Fibroblast of villous mesenchyme (primary cell): ENCODE measurements around the gene ASS1. TPM values are rescaled to one million over a fixed set of nuclear protein-coding genes. Genes with fewer than 3 reads are reported as not detected.
"Not testable (repeated sequence)": the region's sequence is repeated elsewhere in the genome, so short reads cannot be mapped to it uniquely, and the experiment has no call there.

Experiments used
- DNase-seq: peaks from one replicate; pipeline ENCODE4 v3.0.0-alpha.2; 2010; ENCODE audit warnings: low read depth
- H3K4me3 ChIP-seq: 2 replicates; pipeline ENCODE4 v1.5.1; 2011; ENCODE audit warnings: low read depth, mild to moderate bottlenecking, low read length
- total RNA-seq: library from RNA; depleted of rRNA; stranded (reverse); fragments of >200 nt; gene quantifications from 2 replicates; pipeline ENCODE4 v1.2.3, GENCODE V29; 2012
- TF ChIP-seq, protein P1 (sequence below): IDR thresholded peaks from 2 replicates; pipeline ENCODE4 v1.5.1; 2012; ENCODE audit warnings: low read depth, mild to moderate bottlenecking, low read length; ENCODE audit not compliant: insufficient read depth

Gene ASS1
- total RNA-seq, 1 donor: 230 TPM

DNA sequence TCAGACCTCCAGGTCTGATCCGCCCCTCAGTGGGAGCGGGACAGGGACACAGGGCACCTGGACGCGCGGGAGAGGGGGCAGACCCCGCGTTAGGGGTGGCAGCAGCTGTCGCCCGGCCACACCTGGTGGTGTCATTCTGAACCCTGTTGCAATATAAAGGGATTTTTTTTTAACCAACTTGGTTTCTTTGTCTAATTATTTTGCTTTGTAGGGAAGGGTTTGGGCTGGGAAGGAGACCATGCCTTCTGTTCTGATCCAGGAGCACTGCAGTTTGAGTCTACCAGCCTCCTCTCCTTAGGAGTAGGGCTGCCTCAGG is 10.9 kb upstream of the ASS1 start:
- DNase-seq: no peak
- TF ChIP-seq, protein P1, sequence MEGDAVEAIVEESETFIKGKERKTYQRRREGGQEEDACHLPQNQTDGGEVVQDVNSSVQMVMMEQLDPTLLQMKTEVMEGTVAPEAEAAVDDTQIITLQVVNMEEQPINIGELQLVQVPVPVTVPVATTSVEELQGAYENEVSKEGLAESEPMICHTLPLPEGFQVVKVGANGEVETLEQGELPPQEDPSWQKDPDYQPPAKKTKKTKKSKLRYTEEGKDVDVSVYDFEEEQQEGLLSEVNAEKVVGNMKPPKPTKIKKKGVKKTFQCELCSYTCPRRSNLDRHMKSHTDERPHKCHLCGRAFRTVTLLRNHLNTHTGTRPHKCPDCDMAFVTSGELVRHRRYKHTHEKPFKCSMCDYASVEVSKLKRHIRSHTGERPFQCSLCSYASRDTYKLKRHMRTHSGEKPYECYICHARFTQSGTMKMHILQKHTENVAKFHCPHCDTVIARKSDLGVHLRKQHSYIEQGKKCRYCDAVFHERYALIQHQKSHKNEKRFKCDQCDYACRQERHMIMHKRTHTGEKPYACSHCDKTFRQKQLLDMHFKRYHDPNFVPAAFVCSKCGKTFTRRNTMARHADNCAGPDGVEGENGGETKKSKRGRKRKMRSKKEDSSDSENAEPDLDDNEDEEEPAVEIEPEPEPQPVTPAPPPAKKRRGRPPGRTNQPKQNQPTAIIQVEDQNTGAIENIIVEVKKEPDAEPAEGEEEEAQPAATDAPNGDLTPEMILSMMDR: no peak
- H3K4me3 ChIP-seq: no peak overlapping the region

DNA sequence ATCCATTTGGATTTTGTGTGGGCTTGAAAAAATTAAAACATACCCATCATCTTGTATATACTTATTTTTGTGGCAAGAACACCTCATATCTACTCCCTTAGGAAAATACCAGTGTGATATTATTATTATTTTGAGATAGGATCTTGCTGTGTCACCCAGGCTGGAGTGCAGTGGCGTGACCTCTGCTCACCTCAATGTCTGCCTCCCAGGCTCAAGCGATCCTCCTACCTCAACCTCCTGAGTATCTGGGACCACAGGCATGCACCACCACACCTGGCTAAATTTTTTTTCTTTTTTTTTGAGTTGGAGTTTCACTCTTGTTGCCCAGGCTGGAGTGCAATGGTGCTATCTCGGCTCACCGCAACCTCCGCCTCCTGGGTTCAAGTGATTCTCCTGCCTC is 10.1 kb upstream of the ASS1 start:
- not testable (repeated sequence) for H3K4me3 ChIP-seq, DNase-seq

DNA sequence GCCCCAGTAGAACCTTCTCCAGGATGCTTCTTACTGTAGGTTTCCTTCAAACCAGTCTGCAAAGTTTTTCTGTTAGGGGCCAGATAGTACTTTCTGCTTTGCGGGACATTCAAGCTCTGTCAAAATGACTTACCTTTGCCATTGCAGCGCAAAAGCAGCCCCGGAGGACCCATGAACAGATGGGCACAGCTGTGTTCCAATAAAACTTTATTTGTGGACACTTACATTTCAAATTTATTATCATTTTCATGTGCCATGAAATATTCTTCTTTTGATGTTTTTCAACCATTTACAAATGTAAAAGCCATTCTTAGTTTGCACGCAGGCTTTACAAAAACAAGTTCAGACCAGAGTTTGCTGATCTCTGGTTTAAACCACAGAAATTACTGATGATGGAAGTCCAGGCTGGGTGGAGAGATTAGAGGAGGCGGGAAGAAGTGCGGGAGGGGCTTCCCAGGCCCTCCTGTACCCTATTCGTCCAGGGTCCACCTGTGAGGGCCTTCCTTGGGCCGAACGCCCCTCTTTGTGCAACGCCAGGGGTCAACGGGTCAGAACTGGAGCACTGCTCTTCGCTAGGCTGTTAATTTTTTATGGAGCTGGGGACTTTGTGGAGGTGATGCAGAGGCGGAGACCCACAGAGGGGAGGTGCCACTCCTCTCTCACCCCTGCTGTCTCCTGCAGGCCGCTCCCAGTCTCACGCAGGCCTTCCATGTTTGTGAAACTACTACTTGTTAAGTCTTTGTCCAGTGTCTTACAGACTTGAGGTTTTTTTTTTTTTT is 7.6 kb upstream of the ASS1 start:
- H3K4me3 ChIP-seq: no peak overlapping the region
- TF ChIP-seq, protein P1: no peak
- no peak for DNase-seq

DNA sequence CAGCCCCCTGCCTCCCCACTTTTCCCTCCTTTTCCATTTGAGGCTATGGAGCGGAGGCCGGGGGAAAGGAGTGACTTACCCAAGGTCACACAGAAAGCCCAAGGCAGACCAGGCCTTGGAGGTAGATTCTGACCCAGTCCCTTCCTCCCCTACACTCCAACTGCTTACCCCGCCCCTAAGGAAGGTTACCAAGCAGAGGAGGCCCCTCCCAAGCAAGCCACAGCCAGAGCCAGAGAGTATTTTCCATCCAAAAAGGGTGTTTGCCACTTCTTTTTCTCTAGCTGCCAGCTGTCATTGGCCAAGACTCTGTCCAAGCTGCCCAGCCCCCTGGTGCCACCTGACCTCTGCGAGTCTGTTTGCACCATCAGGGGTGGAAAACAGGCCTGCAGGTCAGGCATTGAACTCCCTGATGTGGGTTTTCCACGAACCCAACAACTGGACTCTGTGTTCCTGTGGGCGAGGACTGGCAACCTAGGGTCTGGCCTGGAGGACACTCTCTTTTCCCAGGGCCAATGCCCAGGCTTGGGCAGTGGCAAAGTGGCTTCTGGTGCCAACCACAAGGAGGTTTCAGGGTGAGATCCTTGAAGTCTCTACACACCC is 6.3 kb upstream of the ASS1 start:
- no peak overlapping the region for H3K4me3 ChIP-seq
- no peak for DNase-seq
- TF ChIP-seq, protein P1: no peak

DNA sequence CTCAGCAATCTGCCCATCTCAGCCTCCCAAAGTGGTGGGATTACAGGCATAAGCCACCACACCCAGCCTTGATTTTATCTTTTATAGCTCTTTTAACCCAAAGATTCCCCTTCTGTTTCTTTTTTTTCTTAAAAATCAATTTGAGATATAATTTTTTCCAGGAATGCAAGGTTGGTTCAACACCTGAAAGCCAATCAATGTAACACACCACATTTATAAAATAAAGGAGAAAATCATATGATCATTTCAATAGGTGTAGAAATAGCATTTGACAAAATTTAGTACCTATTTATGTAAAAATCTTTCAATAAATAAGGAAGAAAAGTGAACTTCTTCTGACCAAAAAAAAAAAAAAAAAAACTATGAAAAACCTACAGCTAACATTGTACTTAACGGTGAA is 3.7 kb upstream of the ASS1 start:
- TF ChIP-seq, protein P1: no peak
- no peak for DNase-seq
- no peak overlapping the region for H3K4me3 ChIP-seq

DNA sequence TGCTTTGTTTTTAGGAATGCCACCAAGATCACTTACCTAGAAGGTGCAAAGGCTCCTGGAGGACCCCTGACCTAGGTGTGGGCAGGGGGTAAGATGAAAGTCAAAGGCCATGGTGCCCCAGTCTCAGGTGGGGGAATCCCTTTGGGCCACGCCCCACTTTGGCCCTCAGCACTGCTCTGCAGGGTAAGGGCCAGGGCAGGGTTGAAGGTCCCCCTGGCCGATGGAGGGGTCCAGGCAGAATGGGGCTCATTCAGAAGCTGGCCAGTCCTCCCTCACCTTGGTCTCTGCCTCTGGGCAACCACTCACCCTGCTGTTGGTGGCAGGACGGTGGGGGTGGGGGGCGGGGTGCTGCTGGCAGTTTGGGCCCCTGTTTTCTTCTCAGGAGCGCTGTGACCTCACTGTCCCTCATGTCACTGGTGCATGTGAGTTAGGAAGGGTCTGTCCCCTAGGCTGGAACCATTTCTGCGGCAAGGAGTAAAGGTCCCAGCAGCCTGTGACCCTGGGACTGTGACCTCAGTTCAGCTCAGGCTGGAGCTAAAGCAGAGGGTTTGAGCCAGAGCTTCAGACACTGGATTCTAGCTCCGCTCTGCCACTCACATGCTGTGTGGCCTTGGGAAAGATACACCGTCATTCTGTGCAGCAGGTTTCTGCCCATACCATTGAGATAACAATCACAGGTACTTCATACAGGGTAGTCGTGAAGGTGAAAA is 1.9 kb upstream of the ASS1 start:
- H3K4me3 ChIP-seq: no peak overlapping the region
- TF ChIP-seq, protein P1: no peak
- DNase-seq: no peak

DNA sequence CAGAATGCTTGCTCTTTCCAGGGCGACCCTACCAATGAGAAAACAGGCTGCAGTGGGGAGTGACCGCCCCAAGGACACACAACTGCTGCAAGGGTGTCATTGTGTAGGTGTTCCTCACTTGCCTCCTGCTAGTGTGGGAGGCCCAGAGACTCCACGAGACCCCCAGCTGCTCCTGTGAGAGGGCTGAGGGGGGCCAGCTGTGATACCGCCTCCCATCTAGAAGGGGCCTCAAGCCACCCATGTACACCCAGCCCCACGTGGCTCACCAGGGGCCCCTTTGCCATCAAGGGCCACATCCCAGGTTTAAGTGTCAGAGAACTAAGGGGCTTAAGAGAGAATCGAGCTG is 1.3 kb upstream of the ASS1 start:
- no peak overlapping the region for H3K4me3 ChIP-seq
- TF ChIP-seq, protein P1: no peak
- DNase-seq: no peak
